Pons (tissue), 1 donor: ENCODE results near the gene SMIM28.
"Not testable (repeated sequence)": the region's sequence is repeated elsewhere in the genome, so short reads cannot be mapped to it uniquely, and the experiment has no call there.

Experiments
- DNase-seq: peaks from one replicate; pipeline ENCODE4 v3.0.0-alpha.2; 2016; ENCODE audit warnings: low spot score

Gene SMIM28

GRCh38 chr6:138377844-138378243 lies at the start of gene SMIM28:
SMIM28 (plus strand) TSS chr6:138377905; CDS start chr6:138378073, 168 bp downstream.
- DNase-seq: no peak

- DNase-seq: no peak
Observed at GRCh38 chr6:138328210-138328609, 49.5 kb upstream of the SMIM28 start.

- no peak for DNase-seq
Observed at GRCh38 chr6:138330763-138331162, 46.9 kb upstream of the SMIM28 start.

DNA sequence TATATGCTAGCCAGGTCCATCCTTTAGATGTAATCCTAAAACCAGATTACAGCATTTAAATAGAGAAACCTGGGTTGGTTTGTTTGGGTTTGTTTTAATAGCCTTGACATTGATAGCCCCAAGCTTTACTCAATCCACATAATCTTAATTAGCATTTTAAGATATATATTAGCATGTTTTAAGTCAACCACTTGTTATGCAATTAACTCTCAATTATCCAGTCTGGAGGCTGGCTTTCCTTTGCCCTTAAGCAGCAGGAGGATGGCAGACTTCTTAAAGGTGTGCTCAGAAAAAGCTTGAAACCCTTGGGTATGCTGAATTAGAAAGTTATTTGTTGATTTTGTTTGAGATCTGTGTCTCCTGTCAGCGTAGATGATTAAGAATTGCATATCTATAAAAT lies 46.3 kb upstream of the SMIM28 start:
- DNase-seq: no peak

GRCh38 chr6:138331984-138332383 lies 45.7 kb upstream of the SMIM28 start:
- DNase-seq: no peak

DNA sequence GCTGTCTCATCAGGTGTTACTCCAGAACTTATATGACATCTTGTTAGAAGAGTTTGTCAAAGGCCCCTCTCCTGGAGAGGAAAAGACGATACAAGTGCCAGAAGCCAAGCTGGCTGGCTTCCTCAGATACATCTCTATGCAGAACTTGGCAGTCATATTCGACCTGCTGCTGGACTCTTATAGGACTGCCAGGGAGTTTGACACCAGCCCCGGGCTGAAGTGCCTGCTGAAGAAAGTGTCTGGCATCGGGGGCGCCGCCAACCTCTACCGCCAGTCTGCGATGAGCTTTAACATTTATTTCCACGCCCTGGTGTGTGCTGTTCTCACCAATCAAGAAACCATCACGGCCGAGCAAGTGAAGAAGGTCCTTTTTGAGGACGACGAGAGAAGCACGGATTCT lies 43.7 kb upstream of the SMIM28 start:
- DNase-seq: no peak

DNA sequence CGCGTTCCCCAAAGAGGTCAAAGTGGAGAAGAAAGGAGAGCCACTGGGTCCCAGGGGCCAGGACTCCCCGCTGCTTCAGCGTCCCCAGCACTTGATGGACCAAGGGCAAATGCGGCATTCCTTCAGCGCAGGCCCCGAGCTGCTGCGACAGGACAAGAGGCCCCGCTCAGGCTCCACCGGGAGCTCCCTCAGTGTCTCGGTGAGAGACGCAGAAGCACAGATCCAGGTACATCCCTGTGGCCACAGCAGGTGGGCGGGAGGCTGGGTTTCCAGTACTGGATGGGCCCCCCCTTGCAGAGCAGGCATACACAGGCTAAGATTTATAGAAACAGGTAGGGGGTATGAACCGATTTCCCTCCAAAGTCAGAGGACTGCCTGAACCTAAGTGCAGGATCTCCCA lies 42.7 kb upstream of the SMIM28 start:
- no peak for DNase-seq

GRCh38 chr6:138336221-138336620 lies 41.5 kb upstream of the SMIM28 start:
- no peak for DNase-seq

DNA sequence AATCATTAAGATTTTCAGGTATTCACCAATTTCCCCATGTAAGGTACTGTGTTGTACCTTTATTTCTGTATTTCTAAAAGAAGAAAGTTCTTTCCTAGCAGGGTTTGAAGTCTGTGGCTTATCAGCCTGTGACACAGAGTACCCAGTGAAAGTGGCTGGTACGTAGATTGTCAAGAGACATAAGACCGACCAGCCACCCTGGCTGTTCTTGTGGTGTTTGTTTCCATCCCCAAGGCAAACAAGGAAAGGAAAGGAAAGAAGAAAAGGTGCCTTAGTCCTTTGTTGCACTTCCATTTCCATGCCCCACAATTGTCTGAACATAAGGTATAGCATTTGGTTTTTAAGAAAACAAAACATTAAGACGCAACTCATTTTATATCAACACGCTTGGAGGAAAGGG lies 40.6 kb upstream of the SMIM28 start:
- DNase-seq: no peak

- DNase-seq: no peak
Observed at GRCh38 chr6:138339024-138339423, 38.7 kb upstream of the SMIM28 start.

DNA sequence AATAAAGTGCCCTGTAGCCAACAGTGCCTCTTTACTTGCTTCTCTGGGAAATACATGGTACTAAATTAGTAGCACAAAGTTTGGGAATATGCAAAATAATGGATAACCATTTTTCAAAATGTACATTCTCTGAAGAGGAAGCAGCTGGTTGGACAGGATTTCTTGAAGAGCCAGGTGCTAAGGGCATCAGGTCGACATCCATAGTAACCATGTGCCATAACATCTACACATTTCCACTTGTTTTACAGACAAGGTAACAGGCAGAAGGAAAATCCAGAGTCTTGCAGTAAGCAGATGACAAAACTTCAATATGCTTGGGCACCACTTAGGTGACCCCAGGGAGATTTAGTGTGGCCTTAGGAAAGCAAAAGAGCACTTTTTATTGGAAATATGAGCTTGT lies 36.5 kb upstream of the SMIM28 start:
- DNase-seq: no peak

DNA sequence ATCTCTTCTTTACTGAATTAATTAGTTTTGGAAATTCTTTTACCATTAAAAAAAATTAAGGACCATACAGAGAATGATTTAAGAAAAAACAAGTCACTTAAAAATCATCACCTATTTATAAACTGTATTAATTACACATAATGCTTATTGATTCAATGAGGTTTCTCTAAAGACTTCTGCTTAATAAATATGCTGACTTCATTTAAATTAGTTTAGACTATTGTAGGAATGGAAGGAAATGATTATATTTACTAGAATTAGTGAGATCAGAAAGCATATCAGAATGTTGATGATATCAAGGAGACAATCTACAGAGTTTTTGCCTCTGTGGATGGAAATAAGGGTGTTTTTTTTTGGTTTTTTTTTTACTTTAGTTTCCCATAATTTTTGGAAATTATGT lies 34.6 kb upstream of the SMIM28 start:
- no peak for DNase-seq

GRCh38 chr6:138345565-138346285 lies 32.0 kb upstream of the SMIM28 start:
- DNase-seq: no peak

GRCh38 chr6:138346302-138347195 lies 31.2 kb upstream of the SMIM28 start:
- no peak for DNase-seq

DNA sequence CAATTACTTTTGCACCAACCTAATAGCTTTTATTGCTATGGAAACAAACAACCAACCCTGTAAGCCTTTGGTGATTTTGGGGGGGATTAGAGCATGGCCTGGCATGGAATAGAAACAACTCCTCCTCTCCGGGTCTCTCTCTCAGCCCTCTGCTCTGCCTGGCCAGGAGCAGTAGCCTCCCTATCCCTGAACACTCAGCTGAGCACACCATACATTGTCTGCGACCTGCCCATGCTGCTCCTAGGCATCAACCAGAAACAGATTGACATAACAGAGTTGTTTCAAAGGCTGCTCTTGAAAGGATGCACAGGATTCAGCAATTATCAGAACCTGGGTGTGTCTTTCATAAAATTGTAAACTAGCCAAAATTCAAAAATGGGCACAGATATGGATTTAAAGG lies 29.8 kb upstream of the SMIM28 start:
- no peak for DNase-seq

DNA sequence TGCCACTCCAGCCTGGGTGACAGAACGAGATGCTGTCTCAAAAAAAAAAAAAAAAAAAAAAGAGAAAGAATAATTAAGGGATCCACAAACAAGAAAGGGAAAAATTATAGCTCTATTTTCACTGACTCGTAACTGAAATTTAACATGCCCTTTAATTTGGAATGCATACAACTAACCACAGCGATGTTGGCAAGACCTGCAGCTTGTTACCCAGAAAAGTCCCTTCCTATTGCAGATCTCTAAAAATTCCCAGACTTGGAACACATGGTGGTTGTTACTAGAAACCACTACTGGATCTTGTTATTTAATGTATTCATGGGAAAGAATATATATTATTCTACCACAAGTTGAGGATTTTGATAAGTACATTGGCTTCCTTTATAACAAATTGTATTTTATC lies 27.8 kb upstream of the SMIM28 start:
- DNase-seq: no peak

- DNase-seq: no peak
Observed at GRCh38 chr6:138357928-138358327, 19.8 kb upstream of the SMIM28 start.

GRCh38 chr6:138368684-138369083 lies 9.0 kb upstream of the SMIM28 start:
- DNase-seq: not testable (repeated sequence)

GRCh38 chr6:138370631-138371451 lies 6.9 kb upstream of the SMIM28 start:
- no peak for DNase-seq

GRCh38 chr6:138371452-138371711 lies 6.3 kb upstream of the SMIM28 start:
- no peak for DNase-seq

DNA sequence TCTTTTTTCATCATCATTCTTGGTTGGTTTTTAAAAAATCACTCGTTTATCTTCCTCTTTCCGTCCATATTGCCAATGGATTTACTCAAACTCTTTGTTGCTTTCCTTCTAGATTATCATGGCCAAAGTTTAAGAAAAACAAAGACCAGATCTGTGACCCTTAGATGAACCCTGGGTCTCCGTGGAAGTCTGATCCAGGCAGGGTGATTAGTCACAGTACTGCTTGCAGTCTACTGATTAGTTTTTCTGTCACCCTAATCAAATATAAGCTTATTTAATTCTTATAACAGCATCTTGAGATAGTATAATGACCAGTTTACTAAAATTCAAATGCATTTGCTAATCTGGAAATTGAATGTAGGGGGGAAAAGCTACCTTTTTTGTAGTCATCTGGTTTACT lies 6.0 kb upstream of the SMIM28 start:
- DNase-seq: no peak

DNA sequence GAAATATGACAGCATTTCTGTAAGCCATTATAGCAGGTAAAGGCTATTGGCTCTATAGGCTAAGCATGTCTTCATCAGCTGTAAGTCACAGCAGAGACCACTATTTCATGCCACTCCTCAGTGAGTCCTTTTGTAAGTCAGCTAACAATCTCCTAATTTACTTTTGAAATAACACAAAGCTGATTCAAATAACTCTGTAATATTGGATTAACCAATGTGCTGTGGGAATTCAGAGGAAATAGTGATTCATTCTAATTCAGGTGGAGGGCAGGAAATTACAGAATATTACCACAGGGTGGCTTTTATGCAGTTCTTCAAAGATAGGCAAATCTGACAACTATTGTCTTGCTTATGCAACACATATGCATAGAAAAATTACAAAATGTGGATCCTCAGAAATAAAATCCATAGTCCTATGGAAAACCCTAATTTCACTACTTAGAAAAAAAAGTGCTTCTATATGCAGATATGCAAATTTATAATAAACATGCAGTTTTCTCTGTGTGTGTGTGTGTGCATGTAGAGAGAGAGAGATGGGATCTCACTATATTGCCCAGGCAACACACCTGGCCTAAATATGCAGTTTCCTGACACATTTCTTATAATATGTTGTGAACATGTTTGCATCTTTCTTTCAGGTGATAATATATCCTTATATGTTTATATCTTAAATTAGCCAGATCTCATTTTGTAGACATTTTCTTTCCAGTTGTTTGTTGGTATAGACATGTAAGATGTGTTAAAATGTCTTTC lies 4.8 kb upstream of the SMIM28 start:
- DNase-seq: no peak
